IMR-90 (cell line): Measurements from ENCODE around the gene FEM1B.

ENCODE experiments used
- CTCF ChIP-seq: conservative IDR thresholded peaks from 2 replicates; pipeline ENCODE4 v1.5.1; 2012; ENCODE audit warnings: mild to moderate bottlenecking, low read depth, low read length, improper control_type of control experiment
- MAFK ChIP-seq: IDR thresholded peaks from 2 replicates; pipeline ENCODE4 v1.6.1; 2012; ENCODE audit warnings: low read depth, low read length, improper control_type of control experiment
- MAZ ChIP-seq: IDR thresholded peaks from 2 replicates; pipeline ENCODE4 v1.6.1; 2012; ENCODE audit warnings: low read depth, mild to moderate bottlenecking, low read length, improper control_type of control experiment, moderate library complexity, borderline replicate concordance
- POLR2A ChIP-seq: IDR thresholded peaks from 2 replicates; pipeline ENCODE4 v1.6.1; 2012; ENCODE audit warnings: mild to moderate bottlenecking, low read depth, low read length
- RCOR1 ChIP-seq: IDR thresholded peaks from 2 replicates; pipeline ENCODE4 v1.6.1; 2012; ENCODE audit warnings: mild to moderate bottlenecking, low read length, improper control_type of control experiment; ENCODE audit not compliant: insufficient replicate concordance
- TF ChIP-seq, protein P1 (sequence below): fragments of 150-350 bp; IDR thresholded peaks from 2 replicates; pipeline ENCODE4 v1.6.1; 2016; ENCODE audit warnings: low read depth, mild to moderate bottlenecking, low read length, moderate library complexity, borderline replicate concordance

DNA sequence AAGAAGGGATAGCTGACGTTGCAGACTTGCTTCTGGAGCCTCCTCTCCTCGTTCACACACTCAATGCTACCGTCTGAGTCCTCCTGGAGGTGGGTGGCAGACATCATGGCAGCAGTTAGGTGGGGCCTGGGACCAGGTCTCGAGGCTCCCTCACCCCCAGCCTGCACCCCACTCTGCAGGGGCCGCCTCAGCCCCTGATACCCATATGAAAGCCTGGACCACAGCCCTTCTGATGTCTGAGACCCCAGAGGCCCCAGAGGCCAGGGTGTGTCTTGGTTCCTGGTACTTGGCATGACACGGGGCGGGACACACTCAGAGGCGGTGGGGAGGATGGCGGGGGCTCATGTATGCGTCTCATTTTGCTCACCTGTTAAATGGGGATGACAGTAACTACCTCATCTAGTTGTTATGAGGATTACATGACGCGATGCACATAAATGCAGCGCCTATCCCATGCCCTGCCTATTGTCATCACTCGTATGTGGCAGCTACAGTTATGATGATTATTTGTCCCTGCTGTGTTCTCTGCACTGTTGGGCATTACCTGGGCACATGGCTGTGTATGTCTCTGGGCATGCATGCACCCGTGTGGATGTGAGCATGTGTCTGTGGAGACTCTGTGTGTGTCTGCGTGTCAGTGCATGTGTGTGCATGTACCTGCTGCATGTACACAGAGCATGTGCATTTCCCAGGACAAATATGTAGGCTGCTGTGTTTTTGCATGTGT is 39.9 kb downstream of the FEM1B start:
- TF ChIP-seq CTCF (no peak), POLR2A (no peak), MAZ (no peak), RCOR1 (no peak), MAFK (no peak)
- TF ChIP-seq, protein P1, sequence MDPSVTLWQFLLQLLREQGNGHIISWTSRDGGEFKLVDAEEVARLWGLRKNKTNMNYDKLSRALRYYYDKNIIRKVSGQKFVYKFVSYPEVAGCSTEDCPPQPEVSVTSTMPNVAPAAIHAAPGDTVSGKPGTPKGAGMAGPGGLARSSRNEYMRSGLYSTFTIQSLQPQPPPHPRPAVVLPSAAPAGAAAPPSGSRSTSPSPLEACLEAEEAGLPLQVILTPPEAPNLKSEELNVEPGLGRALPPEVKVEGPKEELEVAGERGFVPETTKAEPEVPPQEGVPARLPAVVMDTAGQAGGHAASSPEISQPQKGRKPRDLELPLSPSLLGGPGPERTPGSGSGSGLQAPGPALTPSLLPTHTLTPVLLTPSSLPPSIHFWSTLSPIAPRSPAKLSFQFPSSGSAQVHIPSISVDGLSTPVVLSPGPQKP: no peak
